OCI-LY7 (cell line): Measurements from ENCODE around the gene MRPL48. TPM values are rescaled to one million over a fixed set of nuclear protein-coding genes. Genes with fewer than 3 reads are reported as not detected.
"Not testable (repeated sequence)": the region's sequence is repeated elsewhere in the genome, so short reads cannot be mapped to it uniquely, and the experiment has no call there.

Source experiments
- BruUV-seq: library from RNA; stranded (reverse); fragments of 400-500 nt; replicated peaks from 2 replicates; lab custom pipeline; 2021; lab: Mats Ljungman, UMichigan
- CTCF ChIA-PET: fragments of 300-600 bp; sonication (Branson Sonifier 250); formaldehyde crosslinking; loops from one replicate; lab custom pipeline; 2022; ENCODE audit warnings: antibody characterized with exemption; ENCODE audit not compliant: unreplicated experiment; lab: Charles Lee
- POLR2A ChIA-PET: fragments of 300-600 bp; sonication (Branson Sonifier 250); formaldehyde crosslinking; loops from one replicate; lab custom pipeline; 2022; ENCODE audit warnings: antibody characterized with exemption; lab: Charles Lee
- DNase-seq: peaks from one replicate; pipeline ENCODE4 v3.0.0-alpha.2; 2015; ENCODE audit warnings: low spot score
- H2AFZ ChIP-seq: fragments of 200-600 bp; sonication (generic), shearing (Covaris generic); 2 replicates; pipeline ENCODE4 v1.6.1; 2014; ENCODE audit warnings: mild to moderate bottlenecking, antibody characterized with exemption, low read length, moderate library complexity
- H3K27ac ChIP-seq: fragments of 200-600 bp; sonication (generic); 2 replicates; pipeline ENCODE4 v1.5.1; 2014; ENCODE audit warnings: mixed run types, low read depth, mild to moderate bottlenecking, moderate library complexity, low read length, inconsistent platforms; ENCODE audit not compliant: poor library complexity, severe bottlenecking
- H3K36me3 ChIP-seq: fragments of 200-600 bp; sonication (generic); 2 replicates; pipeline ENCODE4 v1.6.1; 2014; ENCODE audit warnings: mild to moderate bottlenecking, antibody characterized with exemption, low read length, moderate library complexity, mixed read lengths; ENCODE audit not compliant: insufficient read depth
- H3K4me1 ChIP-seq: fragments of 200-600 bp; sonication (generic); 2 replicates; pipeline ENCODE4 v1.5.1; 2014; ENCODE audit warnings: mild to moderate bottlenecking, low read length; ENCODE audit not compliant: insufficient read depth, poor library complexity, severe bottlenecking
- H3K4me2 ChIP-seq: fragments of 200-600 bp; sonication (generic); 2 replicates; pipeline ENCODE4 v1.6.1; 2014; ENCODE audit warnings: mild to moderate bottlenecking, low read length
- H3K4me3 ChIP-seq: fragments of 200-600 bp; sonication (generic); 2 replicates; pipeline ENCODE4 v1.5.1; 2014; ENCODE audit warnings: mild to moderate bottlenecking, low read depth, low read length; ENCODE audit not compliant: poor library complexity, severe bottlenecking
- H3K79me2 ChIP-seq: fragments of 200-600 bp; sonication (generic); 2 replicates; pipeline ENCODE4 v1.6.1; 2016; ENCODE audit warnings: low read depth, mild to moderate bottlenecking, low read length, moderate library complexity, mixed read lengths; ENCODE audit not compliant: insufficient read depth
- H3K9me2 ChIP-seq: fragments of 200-600 bp; sonication (generic); 2 replicates; pipeline ENCODE4 v1.6.1; 2016; ENCODE audit warnings: mild to moderate bottlenecking, low read length, mixed read lengths; ENCODE audit not compliant: insufficient read depth
- H3K9me3 ChIP-seq: fragments of 200-600 bp; sonication (generic); 2 replicates; pipeline ENCODE4 v1.6.1; 2014; ENCODE audit warnings: mild to moderate bottlenecking, mixed run types, low read length, mixed read lengths
- H4K20me1 ChIP-seq: fragments of 200-600 bp; sonication (generic); 2 replicates; pipeline ENCODE4 v1.6.1; 2014; ENCODE audit warnings: mild to moderate bottlenecking, antibody characterized with exemption, low read length, moderate library complexity, mixed read lengths; ENCODE audit not compliant: insufficient read depth
- EZH2phosphoT487 ChIP-seq: fragments of 200-600 bp; sonication (generic); IDR thresholded peaks from 2 replicates; pipeline ENCODE4 v1.6.1; 2018; ENCODE audit warnings: low read depth, borderline replicate concordance, mild to moderate bottlenecking, mixed run types, antibody characterized with exemption, low read length, moderate library complexity, mixed read lengths
- intact Hi-C: fragments of 100-400 bp; cut with micrococcal nuclease; formaldehyde crosslinking; loops from one replicate; pipeline ENCODE4 v1.10.0; 2022; ENCODE audit not compliant: unreplicated experiment
- total RNA-seq, 2 experiments: library from RNA; depleted of rRNA in 1 of 2; stranded (reverse); fragments of >200 nt in 1 of 2; shearing (Covaris generic) in 1 of 2; gene quantifications; 2 replicates each; pipeline ENCODE4 v1.2.3, GENCODE V29; 2014 to 2022
- TF ChIP-seq, protein P1 (sequence below): fragments of 200-600 bp; sonication (generic); conservative IDR thresholded peaks from 2 replicates; pipeline ENCODE4 v1.5.1; 2014; ENCODE audit warnings: mild to moderate bottlenecking, antibody characterized with exemption, low read length, moderate library complexity, mixed read lengths

MRPL48 gene
- total RNA-seq, 2 experiments from 2014 or later: 63.9 to 167 TPM

DNA sequence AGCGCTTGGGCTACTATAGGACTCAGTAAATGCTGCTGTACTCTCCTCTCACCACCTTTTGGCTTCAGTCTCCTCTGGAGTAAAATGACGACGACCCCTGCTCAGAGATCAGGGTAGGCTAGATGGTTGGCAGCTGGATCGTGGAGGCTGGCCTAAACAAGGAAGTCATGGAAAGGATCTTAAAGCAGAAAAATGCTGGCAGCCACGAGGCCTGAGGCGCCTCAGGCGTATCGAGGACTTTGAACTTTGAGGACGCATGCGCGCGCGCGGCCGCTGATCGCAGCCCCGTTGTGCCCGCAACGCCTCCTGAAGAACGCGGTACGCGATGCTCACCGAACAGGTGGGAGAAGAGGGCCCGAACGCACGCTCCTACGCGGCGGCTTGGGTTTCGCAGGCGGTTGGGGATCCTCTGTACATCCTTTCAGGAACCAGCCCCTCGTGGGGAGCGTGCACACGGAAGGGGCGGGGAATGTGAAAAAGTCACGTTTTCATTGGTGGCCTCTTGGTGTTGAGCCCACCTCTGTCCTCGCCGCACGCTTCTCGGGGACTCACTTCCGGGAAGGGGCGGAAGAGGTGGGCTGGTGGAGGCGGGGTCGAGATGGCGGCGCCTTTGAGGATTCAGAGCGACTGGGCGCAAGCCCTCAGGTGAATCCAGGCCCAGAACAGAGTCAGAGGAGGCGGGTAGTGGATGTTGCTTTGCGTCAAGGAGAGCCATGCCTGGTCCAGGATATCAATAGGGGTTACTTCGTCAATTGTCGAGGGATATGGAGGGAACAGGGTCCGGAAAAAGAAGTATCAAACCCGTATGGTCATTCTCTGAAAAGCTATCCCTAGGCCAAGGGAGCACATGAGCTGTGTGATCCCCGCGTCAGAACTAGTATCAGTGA lies 89.0 kb downstream of the MRPL48 start, which contains the start of the genes COA4 and PAAF1:
Gene COA4, minus strand, starts transcription at position 423 of the 887 bp plus-strand sequence. CDS start 3,468 bp downstream, outside the sequence.
Gene PAAF1, plus strand, starts transcription at position 576 of the 887 bp plus-strand sequence. Its CDS starts 23 bp downstream, at position 599.
- H3K9me2 ChIP-seq: no peaks in the 10 kb centered on the region
- ChIA-PET CTCF (interaction anchor here (0.6 kb wide), 1 partner anchor 681 kb away, joined by 3 read pairs; no protein-coding TSS in a partner anchor), POLR2A (interaction anchor here (0.6 to 2.2 kb wide), 5 partner anchors 9 to 119 kb away, joined by 3 to 10 read pairs (median 3); no protein-coding TSS in a partner anchor)
- H2AFZ ChIP-seq: peak within 1 kb of the TSS; percentile 88
- peak within 1 kb of the TSS; percentile 92 for H3K27ac ChIP-seq
- H3K4me1 ChIP-seq: peaks cover 26% of the 10 kb centered on the region
- H3K36me3 ChIP-seq: peaks cover 42% of the 10 kb centered on the region
- H4K20me1 ChIP-seq: no peaks in the 10 kb centered on the region
- DNase-seq: peak; percentile 99
- intact Hi-C loops: loop anchor here (1.0 to 2.0 kb wide), 2 partner anchors 88 to 115 kb away; partner anchors contain the start of gene RAB6A
- peak within 1 kb of the TSS; percentile 95 for H3K4me3 ChIP-seq
- BruUV-seq: no TSS peak
- H3K9me3 ChIP-seq: no peaks in the 10 kb centered on the region
- peaks cover 48% of the 10 kb centered on the region for H3K79me2 ChIP-seq
- TF ChIP-seq EZH2phosphoT487: no peak
- TF ChIP-seq, protein P1, sequence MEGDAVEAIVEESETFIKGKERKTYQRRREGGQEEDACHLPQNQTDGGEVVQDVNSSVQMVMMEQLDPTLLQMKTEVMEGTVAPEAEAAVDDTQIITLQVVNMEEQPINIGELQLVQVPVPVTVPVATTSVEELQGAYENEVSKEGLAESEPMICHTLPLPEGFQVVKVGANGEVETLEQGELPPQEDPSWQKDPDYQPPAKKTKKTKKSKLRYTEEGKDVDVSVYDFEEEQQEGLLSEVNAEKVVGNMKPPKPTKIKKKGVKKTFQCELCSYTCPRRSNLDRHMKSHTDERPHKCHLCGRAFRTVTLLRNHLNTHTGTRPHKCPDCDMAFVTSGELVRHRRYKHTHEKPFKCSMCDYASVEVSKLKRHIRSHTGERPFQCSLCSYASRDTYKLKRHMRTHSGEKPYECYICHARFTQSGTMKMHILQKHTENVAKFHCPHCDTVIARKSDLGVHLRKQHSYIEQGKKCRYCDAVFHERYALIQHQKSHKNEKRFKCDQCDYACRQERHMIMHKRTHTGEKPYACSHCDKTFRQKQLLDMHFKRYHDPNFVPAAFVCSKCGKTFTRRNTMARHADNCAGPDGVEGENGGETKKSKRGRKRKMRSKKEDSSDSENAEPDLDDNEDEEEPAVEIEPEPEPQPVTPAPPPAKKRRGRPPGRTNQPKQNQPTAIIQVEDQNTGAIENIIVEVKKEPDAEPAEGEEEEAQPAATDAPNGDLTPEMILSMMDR: no peak
- H3K4me2 ChIP-seq: peak within 1 kb of the TSS; percentile 94

DNA sequence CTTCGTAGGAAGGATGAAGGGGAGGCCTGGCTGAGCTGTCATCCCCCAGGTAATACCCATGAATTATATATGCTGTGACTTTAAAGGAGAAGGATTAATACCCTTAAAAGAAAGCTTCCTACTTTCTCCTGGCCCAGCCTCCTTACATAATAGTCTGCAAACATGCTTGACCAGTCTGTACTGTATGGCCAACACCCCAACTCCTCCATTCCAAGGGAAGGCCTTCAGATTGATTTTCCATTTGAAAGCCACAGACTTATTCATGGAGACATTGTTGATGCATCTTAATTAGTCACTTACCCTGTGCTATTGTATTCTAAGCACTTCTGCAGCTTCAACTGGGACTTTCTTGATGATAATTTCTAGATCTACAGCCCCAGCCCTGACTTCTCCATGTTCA lies 91.1 kb downstream of the MRPL48 start:
- no TSS peak for BruUV-seq
- ChIA-PET CTCF (no interaction called here), POLR2A (interaction anchor here (2.2 kb wide), 1 partner anchor 13 kb away, joined by 10 read pairs; no protein-coding TSS in a partner anchor)
- DNase-seq: no peak
- Histone ChIP-seq H3K4me2 (no peak overlapping the region), H3K4me3 (no peak overlapping the region), H3K79me2 (peaks cover 42% of the 10 kb centered on the region), H2AFZ (no peak overlapping the region), H3K4me1 (peaks cover 26% of the 10 kb centered on the region), H3K9me2 (no peaks in the 10 kb centered on the region), H3K27ac (no peak overlapping the region), H3K36me3 (peaks cover 23% of the 10 kb centered on the region), H4K20me1 (no peaks in the 10 kb centered on the region), H3K9me3 (no peaks in the 10 kb centered on the region)
- intact Hi-C loops: no loop called here
- TF ChIP-seq, protein P1: no peak
- no peak for TF ChIP-seq EZH2phosphoT487

DNA sequence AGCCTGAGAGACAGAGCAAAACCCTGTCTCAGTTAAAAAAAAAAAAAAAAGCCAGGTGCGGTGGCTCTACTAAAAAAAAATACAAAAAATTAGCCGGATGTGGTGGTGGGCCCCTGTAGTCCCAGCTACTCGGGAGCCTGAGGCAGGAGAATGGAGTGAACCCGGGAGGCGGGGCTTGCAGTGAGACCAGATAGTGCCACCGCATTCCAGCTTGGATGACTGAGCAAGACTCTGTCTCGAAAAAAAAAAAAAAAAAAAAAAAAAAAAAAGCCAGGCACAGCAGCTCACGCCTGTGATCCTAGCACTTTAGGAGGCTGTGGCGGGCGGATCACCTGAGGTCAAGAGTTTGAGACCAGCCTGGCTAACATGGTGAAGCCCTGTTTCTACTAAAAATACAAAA lies 92.8 kb downstream of the MRPL48 start:
- H3K4me2 ChIP-seq, H3K27ac ChIP-seq, H3K9me2 ChIP-seq, BruUV-seq, H3K36me3 ChIP-seq, H3K9me3 ChIP-seq, intact Hi-C loops, DNase-seq, H4K20me1 ChIP-seq, H3K4me3 ChIP-seq, H2AFZ ChIP-seq: not testable (repeated sequence)
- Histone ChIP-seq H3K79me2 (peaks cover 25% of the 10 kb centered on the region), H3K4me1 (peaks cover 16% of the 10 kb centered on the region)
- ChIA-PET CTCF (interaction anchor here (0.9 kb wide), 1 partner anchor 36 kb away, joined by 3 read pairs; no protein-coding TSS in a partner anchor), POLR2A (interaction anchor here (0.6 kb wide), 1 partner anchor 281 kb away, joined by 3 read pairs; no protein-coding TSS in a partner anchor)
